Fibroblast of pulmonary artery (primary cell): ENCODE data around the gene CYB5B.

Experiments used
- DNase-seq: peaks from one replicate; pipeline ENCODE4 v3.0.0-alpha.2; 2010; ENCODE audit warnings: low read depth
- H3K4me3 ChIP-seq: replicated peaks from 2 replicates; pipeline ENCODE4 v1.5.1; 2011; ENCODE audit warnings: low read depth, mild to moderate bottlenecking, control low read depth, low read length, moderate library complexity
- CTCF ChIP-seq: IDR thresholded peaks from 2 replicates; pipeline ENCODE4 v1.5.1; 2011; ENCODE audit warnings: mild to moderate bottlenecking, control low read depth, low read length, inconsistent platforms; ENCODE audit errors: missing control alignments

Gene CYB5B

DNA sequence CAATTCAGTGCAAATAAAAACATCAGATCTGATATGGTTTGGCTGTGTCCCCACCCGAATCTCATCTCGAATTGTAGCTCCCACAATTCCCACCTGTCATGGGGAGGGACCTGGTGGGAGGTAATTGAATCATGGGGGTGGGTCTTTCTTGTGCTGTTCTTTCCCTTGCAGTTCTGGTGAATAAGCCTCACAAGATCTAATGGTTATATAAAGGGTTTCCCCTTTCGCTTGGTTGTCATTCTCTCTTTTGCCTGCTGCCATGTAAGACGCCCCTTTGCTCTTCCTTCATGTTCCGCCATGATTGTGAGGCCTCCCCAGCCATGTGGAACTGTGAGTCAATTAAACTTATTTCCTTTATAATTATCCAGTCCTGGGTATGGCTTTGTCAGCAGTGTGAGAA lies 72.5 kb downstream of the CYB5B start:
- no peak overlapping the region for H3K4me3 ChIP-seq
- no peak for TF ChIP-seq CTCF
- DNase-seq: no peak

DNA sequence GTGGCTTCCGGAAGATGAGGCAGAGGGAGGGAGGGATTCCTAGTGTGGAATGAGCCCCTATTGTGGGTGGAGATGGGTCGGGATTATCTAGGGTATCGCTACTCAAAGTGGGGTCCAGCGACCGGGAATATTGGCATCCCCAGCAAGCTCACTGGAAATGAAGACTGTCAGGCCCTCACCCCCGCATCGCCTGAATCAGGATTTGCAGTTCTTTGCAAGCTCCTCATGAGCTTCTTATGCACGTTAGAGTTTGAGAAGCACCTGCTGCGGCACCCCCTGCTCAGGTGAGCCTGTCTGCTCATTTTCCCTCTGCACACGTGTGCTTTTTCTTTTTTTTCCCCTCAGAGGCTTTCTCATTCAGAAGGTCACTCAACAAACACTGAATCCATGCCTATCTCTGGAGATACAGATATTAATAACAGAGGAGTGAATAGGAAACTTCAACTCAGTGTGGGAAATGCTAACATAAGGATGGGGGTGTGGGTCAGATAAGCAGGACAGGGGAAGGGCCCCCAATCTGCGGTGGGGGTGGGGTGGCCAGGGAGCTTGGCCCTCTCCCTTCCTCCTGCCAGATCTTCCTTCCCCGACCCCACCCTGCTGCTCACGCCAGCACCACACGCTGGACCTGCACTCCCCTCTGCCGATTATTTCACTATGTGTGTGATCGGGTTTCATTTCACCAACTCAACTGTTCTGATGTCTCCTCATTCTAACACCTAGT lies 73.6 kb downstream of the CYB5B start:
- TF ChIP-seq CTCF: no peak
- no peak for DNase-seq
- H3K4me3 ChIP-seq: no peak overlapping the region

- no peak for DNase-seq
- no peak for TF ChIP-seq CTCF
- no peak overlapping the region for H3K4me3 ChIP-seq
Measured at GRCh38 chr16:69498926-69499325, 74.5 kb downstream of the CYB5B start.

DNA sequence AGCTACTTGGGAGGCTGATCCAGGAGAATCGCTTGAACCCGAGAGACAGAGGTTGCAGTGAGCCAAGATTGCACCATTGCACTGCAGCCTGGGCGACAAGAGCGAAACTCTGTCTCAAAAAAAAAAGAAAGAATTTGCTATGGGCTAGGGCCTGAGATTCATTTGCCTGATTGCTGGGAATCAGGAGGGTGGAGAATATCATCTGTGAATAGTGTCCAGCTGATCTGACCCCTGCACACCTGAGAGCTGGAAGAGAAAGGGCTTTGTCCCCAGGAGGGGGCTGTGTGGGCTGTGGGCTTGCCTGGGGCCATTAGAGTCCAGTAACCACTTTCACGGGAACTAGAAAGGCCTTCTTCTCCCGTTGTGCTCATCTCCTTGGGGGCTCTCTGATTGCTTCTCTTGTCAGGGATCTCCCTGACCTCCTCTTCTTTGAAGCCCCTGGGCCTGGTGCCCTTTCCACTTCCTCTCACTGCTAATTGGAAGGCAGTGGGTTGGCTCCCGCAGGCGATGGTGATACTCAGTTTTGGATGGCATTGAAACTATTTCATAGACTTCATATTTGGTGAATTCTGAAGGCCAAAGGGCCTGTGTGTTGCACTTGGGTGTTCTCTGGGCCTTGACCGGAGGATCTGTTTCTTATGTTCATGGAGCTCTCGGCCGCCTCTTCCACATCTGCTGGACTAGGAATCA lies 75.3 kb downstream of the CYB5B start:
- H3K4me3 ChIP-seq: no peak overlapping the region
- TF ChIP-seq CTCF: no peak
- DNase-seq: no peak

GRCh38 chr16:69500496-69500895 lies 76.1 kb downstream of the CYB5B start:
- no peak overlapping the region for H3K4me3 ChIP-seq
- DNase-seq: no peak
- TF ChIP-seq CTCF: no peak

DNA sequence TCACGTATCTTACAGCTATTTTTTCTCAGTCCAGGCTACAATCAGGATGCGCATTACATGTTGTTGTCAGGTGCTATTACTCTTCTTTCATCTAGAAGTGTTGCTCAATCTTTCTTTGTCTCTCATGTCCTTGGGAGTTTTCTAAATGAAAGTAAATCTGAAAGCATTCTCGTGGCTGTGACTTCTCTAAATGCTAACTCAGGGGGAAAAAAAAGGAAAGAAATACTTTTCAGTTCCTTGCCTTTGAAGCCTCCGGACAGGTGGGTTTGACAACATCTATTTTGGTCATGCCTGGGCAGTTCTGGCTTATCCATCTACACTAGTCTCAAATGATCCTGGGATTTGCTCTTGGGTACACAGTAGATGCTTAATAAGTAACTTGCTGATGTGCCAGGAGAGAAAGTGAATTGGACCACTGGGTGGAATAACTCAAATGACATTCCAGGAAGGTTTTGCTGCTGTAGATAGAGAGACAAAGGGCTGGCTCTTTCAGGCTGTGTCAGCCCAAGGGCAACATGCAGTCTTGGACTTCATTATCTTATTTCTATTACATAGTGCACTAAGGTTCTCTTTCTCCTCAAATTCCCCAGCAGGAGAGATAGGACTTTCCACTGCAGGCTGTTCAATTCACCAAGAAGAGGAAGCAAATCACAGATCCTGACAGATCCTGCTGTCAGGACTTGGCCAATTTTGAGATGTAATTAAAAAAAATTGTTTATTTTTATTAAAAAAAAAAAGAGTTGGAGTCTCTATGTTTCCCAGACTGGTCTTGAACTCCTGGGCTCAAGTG lies 77.7 kb downstream of the CYB5B start:
- peak; percentile 13 for DNase-seq
- no peak for TF ChIP-seq CTCF

More for the DNA sequence above, 77.7 kb downstream of the CYB5B start:
- no peak overlapping the region for H3K4me3 ChIP-seq
